Mesenteric fat pad (tissue), 1 donor: ENCODE data around the gene DOCK4. TPM values are rescaled to one million over a fixed set of nuclear protein-coding genes. Genes with fewer than 3 reads are reported as not detected.
"Not testable (repeated sequence)": the region's sequence is repeated elsewhere in the genome, so short reads cannot be mapped to it uniquely, and the experiment has no call there.

Experiments used
- DNase-seq: peaks from one replicate; pipeline ENCODE4 v3.0.0-alpha.2; 2020; ENCODE audit warnings: low spot score
- long read RNA-seq: library from polyadenylated mRNA; unstranded; transcript quantifications from one replicate; pipeline ENCODE4 v2.0.0, GENCODE V29; 2020
- total RNA-seq: library from RNA; stranded (reverse); fragmentation: NEBNext Ultra II Directional; extraction: Animal tissue kit (Norgen Biotek cat#: 25700); gene quantifications from one replicate; pipeline ENCODE4 v1.2.1, GENCODE V29; 2021
- donor health status: DM: yes; HTN: yes; CAD: no.

The DOCK4 gene, protein sequence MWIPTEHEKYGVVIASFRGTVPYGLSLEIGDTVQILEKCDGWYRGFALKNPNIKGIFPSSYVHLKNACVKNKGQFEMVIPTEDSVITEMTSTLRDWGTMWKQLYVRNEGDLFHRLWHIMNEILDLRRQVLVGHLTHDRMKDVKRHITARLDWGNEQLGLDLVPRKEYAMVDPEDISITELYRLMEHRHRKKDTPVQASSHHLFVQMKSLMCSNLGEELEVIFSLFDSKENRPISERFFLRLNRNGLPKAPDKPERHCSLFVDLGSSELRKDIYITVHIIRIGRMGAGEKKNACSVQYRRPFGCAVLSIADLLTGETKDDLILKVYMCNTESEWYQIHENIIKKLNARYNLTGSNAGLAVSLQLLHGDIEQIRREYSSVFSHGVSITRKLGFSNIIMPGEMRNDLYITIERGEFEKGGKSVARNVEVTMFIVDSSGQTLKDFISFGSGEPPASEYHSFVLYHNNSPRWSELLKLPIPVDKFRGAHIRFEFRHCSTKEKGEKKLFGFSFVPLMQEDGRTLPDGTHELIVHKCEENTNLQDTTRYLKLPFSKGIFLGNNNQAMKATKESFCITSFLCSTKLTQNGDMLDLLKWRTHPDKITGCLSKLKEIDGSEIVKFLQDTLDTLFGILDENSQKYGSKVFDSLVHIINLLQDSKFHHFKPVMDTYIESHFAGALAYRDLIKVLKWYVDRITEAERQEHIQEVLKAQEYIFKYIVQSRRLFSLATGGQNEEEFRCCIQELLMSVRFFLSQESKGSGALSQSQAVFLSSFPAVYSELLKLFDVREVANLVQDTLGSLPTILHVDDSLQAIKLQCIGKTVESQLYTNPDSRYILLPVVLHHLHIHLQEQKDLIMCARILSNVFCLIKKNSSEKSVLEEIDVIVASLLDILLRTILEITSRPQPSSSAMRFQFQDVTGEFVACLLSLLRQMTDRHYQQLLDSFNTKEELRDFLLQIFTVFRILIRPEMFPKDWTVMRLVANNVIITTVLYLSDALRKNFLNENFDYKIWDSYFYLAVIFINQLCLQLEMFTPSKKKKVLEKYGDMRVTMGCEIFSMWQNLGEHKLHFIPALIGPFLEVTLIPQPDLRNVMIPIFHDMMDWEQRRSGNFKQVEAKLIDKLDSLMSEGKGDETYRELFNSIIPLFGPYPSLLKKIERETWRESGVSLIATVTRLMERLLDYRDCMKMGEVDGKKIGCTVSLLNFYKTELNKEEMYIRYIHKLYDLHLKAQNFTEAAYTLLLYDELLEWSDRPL (N-terminal part only)
- total RNA-seq, result 40.9 TPM
- long read RNA-seq, partial matches to known transcripts, result 0 of 31 reads
- long read RNA-seq, other reads (novel, unspliced or antisense), result 29 of 31 reads

DNA sequence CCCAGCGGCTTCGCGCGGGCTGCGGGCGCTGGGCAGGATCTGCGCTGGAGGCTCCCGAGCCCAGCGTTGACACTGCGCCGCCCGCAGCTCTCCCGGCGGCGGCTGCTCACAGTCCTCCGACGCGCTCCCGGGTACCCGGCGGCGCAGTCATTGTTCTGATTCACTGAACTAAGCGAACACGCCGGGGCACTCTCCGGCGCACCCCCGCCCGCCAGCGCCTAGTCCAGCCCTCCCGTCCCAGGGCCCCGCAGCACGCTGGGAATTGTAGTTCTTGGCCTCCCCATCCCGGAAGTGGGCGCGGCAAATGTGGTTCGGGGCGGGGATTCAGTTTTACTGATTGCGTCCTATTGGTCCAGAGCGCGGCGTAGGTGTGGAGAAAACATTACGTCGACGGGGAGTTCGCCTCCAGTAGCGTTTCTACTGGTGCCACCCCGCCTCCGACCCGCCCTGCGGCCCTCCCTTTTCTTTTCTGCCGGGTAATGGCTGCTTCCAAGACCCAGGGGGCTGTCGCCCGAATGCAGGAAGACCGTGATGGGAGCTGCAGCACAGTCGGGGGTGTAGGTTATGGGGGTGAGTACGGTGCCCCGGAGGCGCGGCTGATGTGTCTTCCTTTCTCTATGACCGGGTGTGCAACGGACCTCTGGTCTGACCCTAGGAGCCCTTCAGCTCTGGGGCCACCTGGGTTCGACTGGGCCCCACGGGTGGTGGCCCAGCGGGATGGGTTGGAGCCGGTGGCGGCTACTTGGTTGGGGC, at the start of gene DOCK4, which contains the start of gene ZNF277:
Gene DOCK4, minus strand, starts transcription at position 162 of the 753 bp plus-strand sequence. CDS start 261 bp downstream, outside the sequence.
Gene ZNF277, plus strand, starts transcription at position 458 of the 753 bp plus-strand sequence. Its CDS starts 22 bp downstream, at position 480.
- peak; percentile 100 for DNase-seq

DNA sequence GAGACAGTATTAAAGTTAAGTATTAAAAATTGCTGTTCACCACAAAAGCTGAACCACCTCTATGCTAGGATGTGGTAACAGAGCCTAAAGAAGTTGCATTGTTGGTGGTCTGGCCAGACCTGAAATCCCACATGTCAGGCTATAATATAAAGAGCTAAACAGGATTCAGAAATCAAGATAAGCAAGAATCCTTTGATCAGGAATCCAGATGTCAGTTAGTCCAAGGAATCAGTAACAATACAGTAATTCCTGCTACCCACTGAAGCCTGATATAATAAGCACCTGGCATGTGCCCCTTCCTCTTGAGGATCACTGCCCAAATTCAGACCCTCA, 49.2 kb upstream of the DOCK4 start:
- no peak for DNase-seq

DNA sequence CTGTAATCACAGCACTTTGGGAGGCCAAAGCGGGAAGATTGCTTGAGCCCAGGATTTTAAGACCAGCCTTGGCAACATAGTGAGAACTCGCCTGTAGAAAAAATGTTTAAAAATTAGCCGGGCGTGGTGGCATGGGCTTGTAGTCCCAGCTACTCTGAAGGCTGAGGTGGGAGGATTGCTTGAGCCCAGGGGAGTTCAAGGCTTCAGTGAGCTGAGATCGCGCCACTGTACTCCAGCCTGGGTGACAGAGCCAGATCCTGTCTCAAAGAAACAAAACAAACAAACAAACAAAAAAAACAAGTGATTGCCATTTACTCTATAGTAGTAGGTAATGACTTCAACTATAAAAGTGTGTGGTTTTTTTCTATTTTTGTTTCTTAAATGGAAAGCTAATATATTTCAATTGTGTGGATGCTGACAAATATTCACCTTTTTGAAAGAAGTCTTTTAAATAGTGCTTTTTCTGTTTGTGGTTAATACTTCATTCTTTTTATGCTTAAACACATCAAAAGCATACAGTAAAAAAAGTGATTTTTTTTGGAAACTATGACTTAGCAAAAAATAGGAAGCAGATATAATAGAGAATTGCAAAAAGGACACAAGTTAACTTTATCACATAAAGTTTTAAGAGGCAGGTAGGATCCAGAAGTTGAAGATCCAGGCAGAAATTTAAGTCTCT, 48.6 kb upstream of the DOCK4 start:
- no peak for DNase-seq

DNA sequence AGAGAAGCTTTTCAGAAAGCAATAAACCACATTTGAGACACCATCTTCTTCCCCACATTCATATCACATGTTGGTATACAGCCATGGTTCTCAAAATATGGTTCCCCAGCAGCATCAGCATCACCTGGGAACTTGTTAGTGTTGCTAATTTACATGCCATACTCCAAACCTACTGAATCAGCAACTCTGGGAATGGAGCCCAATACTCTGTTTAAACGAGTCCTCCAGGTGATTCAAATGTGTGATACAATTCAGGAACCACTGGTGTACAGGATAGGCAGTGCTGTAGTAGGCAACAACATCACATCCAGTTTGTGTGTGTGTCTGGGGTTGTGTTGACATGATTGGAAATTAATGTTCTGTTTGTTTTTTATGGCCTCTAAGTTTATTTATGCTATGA, 48.0 kb upstream of the DOCK4 start:
- DNase-seq, result no peak

DNA sequence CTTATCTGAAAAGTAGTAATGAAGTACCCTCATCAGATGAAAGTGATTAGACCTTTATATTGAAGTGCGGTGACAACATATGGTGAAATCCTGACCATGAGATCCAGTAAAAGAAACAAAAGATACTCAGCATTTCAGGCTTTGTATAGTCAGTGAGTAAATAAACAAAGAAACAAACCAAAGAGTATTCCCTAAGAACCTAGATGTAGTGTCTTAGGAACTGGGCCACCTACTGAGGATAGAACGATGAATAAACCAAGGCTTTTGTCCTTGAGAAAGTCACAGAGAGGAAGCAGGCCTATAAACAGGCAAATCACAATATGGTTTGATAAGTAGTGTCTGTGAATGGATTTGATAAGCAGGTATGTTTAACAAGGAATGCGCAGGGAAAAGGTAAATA, 46.5 kb upstream of the DOCK4 start:
- DNase-seq, result no peak

DNA sequence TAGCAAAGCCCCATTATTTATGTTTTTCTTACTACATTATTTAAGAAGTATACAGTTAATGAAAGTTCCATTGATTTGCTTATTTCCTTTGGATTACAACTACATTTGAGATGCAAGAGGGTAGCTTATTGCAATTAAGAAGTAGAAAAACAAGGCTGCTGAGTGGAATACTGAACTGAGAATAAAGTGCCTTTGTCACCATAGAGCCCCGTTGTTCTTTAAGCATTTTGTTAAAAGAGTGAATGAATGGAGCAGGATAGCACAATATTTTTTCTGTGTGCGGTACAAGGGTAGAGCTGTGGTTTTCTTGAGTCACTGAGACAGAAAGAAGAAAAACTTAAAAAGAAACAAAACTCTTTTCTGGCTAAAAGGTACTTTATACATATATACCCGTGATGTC, 45.9 kb upstream of the DOCK4 start:
- no peak for DNase-seq

DNA sequence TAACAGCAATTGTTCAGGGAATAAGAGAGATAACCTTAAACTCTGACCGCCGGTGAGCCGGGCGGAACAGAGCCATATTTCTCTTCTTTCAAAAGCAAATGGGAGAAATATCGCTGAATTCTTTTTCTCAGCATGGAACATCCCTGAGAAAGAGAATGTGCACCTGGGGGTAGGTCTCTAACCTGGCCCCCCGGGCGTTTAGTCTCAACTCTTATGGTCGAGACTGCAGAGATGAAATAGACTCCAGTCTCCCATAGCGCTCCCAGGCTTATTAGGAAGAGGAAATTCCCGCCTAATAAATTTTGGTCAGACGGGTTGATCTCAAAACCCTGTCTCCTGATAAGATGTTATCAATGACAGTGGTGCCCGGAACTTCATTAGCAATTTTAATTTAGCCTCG, 43.8 kb upstream of the DOCK4 start:
- not testable (repeated sequence) for DNase-seq

DNA sequence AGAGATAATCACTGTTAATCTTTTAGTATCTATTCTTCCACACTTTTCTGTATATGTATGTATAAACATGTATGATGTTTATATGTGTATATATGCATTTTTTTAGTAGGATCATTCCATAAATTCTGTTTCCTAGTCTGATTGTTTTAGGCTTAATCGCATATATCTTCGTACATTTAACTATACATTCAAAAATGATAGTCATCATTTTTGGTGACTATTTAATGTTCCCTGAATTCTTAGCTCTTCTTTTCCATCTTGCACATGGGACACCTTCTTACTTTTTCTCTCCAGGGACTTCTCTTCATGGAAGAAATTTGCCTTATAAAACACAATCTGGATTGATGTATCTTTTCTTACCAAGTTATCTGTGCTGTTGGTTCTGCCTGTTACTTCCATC, 42.4 kb upstream of the DOCK4 start:
- DNase-seq, result no peak

DNA sequence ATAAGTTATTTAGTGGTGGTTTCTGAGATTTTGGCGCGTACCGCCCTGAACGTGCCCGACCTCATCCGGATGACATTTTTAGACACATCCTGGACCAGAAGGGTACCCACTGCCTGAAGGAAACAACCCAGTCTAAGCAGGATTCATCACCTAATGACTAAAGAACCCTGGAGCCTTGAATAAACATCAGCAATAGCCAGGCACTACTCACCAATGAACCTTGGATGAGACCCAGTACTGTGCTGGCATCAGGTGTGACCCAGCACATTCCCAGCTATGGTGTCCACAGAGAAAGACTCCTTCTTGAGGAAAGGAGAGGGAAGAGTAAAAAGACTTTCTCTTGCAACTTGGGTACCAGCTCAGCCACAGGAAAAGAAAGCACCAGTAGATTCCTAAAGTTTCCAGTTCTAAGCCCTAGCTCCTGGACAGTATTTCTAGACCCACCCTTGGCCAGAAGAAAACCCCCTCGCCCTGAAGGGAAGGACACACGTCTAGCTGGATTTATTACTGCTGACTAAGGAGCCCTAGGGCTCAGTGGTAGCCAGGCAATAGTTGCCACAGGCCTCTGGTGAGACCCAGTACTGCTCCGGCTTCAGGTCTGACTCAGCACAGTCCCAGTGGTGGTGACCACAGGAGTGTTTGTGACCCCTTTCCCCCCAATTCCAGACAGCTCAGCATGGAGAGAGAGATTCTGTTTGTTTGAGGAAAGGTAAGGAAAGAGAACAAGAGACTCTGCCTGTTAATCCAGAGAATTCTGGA, 32.8 kb upstream of the DOCK4 start:
- DNase-seq, result no peak

DNA sequence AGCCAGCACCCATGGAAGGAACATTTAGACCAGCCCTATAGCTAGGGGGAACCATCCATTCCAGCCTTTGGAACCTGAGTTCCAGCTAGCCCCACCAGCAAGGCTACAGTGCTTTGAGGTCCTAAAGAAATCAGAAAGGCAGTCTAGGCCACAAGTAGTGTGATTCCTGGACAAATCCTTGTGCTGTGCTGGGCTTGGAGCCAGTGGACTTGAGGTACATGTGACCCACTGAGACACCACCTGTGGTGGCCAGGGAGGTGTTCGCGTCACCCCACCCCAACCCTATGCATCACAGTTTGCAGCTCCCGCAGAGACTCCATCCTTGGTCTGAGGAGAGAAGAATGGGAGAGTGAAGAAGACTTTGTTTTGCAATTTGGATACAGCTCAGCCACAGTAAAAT, 32.1 kb upstream of the DOCK4 start:
- DNase-seq, result no peak

DNA sequence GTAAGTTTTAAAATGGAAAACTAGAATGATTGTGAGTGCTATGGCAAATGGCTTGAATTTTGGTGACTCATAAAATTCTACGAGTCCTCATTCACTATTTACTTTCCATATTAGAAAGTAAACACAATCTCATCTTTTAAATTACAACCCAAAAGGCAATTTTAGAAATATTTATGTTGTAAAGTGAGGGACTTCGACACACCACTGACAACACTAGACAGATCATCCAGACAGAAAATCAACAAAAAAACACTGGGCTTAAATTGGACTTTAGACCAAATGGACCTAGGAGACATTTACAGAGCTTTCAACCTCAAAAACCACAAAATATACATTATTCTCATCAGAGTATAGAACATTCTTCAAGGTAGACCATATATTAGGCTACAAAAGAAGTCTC, 30.4 kb upstream of the DOCK4 start:
- DNase-seq, result no peak

DNA sequence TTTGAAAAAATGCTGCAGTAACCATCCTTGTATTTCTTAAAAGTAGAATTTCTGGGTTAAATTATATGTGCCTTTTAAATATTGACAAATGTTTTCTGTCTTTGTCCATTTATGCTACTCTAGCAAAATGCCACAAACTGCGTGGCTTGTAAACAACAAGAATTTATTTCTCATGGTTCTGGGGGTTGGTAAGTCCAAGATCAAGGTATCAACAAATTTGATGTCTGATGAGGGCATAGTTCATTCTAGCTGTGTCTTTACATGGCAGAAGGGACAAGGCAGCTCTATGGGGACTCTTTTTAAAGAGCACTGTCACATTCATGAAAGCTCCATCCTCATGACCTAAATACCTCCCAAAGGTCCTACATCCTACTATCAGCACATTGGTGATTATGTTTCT, 27.9 kb upstream of the DOCK4 start:
- no peak for DNase-seq

DNA sequence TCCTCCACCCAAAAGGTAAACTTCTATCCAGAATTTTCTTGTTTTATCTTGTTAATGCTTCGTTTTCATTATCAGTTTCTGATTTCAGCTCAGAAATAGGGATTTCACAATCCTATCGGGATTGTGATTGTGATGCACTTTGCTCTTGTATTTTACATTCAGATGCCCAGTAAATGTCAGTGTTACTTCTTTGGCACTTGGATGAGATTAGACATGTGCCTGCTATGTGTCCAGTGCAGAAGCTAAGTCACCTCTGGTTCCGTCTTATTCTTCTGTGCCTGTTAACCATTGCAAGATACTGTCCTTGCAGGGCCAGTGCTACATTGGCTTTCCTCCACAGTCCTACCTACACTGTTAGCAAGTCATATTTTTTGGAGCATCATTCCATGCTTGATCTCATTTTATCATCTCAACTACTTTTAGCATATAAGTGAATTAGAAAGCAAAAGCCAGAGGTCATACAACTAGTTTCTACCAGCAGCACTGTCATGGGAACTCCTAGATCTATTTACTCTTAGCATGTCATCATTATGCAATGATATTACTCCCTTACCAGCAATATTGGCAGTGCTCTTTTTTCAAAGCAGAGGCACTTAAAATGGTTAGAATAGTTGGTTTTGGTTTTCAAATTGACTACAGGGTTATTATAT, 27.0 kb upstream of the DOCK4 start:
- no peak for DNase-seq

DNA sequence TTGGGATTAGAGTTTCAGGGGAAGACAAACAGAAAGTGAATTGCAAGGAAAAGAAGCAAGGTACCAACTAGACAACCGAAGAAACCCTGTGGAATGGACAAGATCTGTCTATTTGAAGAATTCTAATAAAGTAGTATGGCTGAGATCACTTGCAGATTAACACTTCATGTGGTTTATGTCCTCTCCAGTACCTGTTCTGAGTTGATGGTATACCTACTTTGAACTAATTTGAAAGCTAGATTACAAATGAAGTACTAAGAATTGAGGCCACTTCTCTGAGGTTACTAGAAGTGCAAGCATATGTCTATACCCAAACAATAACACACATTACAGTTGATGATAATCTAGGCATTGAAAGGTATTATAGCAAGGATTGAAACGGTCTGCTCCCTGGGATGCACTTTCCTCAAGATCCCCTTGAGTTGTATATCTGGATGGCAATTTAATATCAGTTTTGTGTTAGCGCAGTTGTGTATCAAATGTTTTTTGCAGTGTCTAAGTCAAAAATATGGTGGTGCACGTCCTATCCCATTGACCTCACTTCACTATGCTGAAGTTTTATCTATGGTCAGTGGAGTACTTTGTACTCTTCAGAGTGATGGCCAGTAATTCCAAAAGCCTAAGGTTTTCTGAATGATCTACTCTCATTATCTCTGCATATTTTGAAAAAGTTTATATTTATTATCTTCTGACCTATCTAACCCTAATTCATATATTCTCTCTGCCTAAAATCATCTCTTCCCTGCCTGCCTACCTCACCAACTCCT, 26.2 kb upstream of the DOCK4 start:
- no peak for DNase-seq

DNA sequence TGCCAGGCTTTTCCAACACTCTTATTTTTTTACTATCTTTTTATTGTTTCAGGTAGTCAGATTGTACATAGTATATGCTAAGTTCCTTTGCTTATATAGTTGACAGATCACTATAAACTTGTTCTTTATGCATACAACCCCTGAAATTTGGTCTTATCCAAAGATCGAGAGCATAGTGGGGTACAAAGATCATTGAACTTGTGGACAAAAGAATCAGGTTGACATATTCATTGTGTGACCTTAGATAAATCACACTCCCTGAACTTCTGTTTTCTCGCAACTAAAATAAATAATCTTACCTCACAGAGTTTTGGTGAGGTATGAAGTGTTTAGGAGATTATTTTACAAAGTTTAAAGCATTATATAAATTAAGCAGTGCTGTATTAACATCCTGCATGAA, 22.4 kb upstream of the DOCK4 start:
- DNase-seq, result no peak

DNA sequence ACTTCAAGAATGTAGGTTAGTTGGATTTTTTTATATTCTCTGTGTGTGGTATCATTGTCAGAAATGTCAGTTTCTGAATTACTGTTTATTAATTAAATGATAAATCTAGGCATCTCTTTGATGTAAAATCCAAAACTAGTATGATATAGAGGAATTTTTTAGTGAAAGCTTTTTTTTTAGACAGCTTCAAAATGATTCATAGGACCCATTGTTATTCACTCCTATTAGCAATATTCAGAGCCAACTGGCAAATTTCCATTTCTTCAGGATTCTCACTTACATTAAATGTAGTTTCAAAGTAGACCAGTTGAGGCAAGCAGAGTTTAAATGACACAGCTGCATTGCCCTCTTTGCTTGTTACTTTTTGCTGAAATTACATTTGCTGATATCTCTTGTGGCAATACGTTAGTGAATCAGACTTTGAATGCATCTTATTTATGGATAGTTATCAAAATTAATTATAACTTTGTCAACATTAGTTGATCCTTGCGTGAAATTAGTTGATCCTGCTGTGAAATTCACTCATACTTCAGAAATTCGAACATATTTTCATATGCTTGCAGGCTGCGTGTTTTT, 20.6 kb upstream of the DOCK4 start:
- no peak for DNase-seq

DNA sequence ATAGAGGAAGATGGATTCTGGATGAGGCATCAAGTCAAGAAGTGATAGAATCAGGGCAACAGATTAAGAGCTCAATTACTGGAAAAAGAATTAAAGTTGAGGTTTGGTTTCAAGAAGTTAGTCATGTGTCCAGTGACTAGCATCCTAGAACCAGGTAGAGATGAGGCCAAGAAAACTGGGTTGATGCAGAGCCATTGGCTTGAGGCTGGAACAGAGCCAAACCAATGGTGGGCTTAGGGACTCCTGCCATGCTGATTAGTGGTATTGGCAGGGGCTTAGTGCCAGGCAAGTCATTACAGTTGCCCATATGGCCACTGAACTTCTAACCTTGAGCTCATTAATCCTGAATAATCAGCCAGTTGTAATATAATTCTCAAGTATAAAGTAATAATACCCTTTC, 18.8 kb upstream of the DOCK4 start:
- no peak for DNase-seq

DNA sequence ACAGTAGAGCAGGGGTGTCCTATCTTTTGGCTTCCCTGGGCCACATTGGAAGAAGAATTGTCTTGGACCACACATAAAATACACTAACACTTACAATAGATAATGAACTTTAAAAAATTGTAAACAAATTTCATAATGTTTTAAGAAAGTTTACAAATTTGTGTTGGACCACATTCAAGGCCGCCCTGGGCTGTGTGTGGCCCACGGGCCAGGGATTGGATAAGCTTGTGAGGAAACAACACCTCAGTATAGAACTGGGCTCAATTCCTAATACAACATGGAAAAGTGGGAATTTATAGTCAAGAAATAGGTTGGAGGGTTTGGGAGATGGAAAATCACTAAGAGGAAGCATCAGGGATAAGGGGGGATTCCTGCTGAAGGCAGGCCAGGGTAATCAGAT, 18.0 kb upstream of the DOCK4 start:
- no peak for DNase-seq
